HepG2 (cell line): Measurements from ENCODE around the gene LSMEM2. TPM values are rescaled to one million over a fixed set of nuclear protein-coding genes. Genes with fewer than 3 reads are reported as not detected.
A peak's percentile ranks its signal among the peaks of the same experiment; 100 is the strongest.

ENCODE experiments used
- ATF3 ChIP-seq: sonication (generic); formaldehyde crosslinking; IDR thresholded peaks from 2 replicates; pipeline ENCODE4 v1.4.0; 2020; ENCODE audit warnings: missing genetic modification reagents
- BATF2 ChIP-seq: sonication (generic); formaldehyde crosslinking; IDR thresholded peaks from 2 replicates; pipeline ENCODE4 v1.8.0; 2022; ENCODE audit warnings: mild to moderate bottlenecking, missing genetic modification reagents, moderate library complexity
- CENPX ChIP-seq: sonication (generic); formaldehyde crosslinking; IDR thresholded peaks from 2 replicates; pipeline ENCODE4 v1.9.0; 2021; ENCODE audit warnings: mild to moderate bottlenecking, missing genetic modification reagents, moderate library complexity
- ETV5 ChIP-seq: IDR thresholded peaks from 2 replicates; pipeline ENCODE4 v1.6.1; 2018; ENCODE audit warnings: missing biosample characterization, missing genetic modification reagents, inconsistent platforms, borderline replicate concordance
- ETV6 ChIP-seq: sonication (generic); formaldehyde crosslinking; conservative IDR thresholded peaks from 2 replicates; pipeline ENCODE4 v1.4.0; 2020; ENCODE audit warnings: missing genetic modification reagents
- EZH2 ChIP-seq: conservative IDR thresholded peaks from 2 replicates; pipeline ENCODE4 v1.6.1; 2012; ENCODE audit warnings: mild to moderate bottlenecking, low read depth, low read length, moderate library complexity
- GFI1 ChIP-seq: sonication (generic); formaldehyde crosslinking; IDR thresholded peaks from 2 replicates; pipeline ENCODE4 v1.5.0; 2020; ENCODE audit warnings: missing genetic modification reagents, mild to moderate bottlenecking, borderline replicate concordance
- GTF2F1 ChIP-seq: fragments of 150-350 bp; IDR thresholded peaks from 2 replicates; pipeline ENCODE4 v1.6.1; 2014; ENCODE audit warnings: low read length
- HNRNPLL ChIP-seq: fragments of 200-400 bp; formaldehyde crosslinking; IDR thresholded peaks from 2 replicates; pipeline ENCODE4 v1.6.1; 2017; ENCODE audit warnings: mild to moderate bottlenecking, low read depth, low read length; ENCODE audit not compliant: poor library complexity, severe bottlenecking
- HOXA3 ChIP-seq: sonication (generic); formaldehyde crosslinking; IDR thresholded peaks from 2 replicates; pipeline ENCODE4 v1.5.0; 2020; ENCODE audit warnings: missing genetic modification reagents
- JARID2 ChIP-seq: sonication (generic); formaldehyde crosslinking; IDR thresholded peaks from 2 replicates; pipeline ENCODE4 v1.8.1; 2023; ENCODE audit warnings: missing genetic modification reagents, inconsistent platforms; ENCODE audit not compliant: insufficient replicate concordance
- KDM5A ChIP-seq: fragments of 200-600 bp; sonication (generic); IDR thresholded peaks from 2 replicates; pipeline ENCODE4 v1.7.0; 2018; ENCODE audit warnings: antibody characterized with exemption, mild to moderate bottlenecking, low read length, borderline replicate concordance
- KLF15 ChIP-seq: sonication (generic); formaldehyde crosslinking; IDR thresholded peaks from 2 replicates; pipeline ENCODE4 v1.8.1; 2023; ENCODE audit warnings: borderline replicate concordance, mild to moderate bottlenecking, inconsistent platforms, missing genetic modification reagents, mixed read lengths
- KLF9 ChIP-seq: IDR thresholded peaks from 2 replicates; pipeline ENCODE4 v1.6.1; 2016; ENCODE audit warnings: low read depth
- LCORL ChIP-seq, 2 experiments: fragments of 450-650 bp in 1 of 2; sonication (generic) in 1 of 2; formaldehyde crosslinking in 1 of 2; IDR thresholded peaks; 2 replicates each; pipeline versions ENCODE4 v1.5.0 to v1.6.1; 2017 to 2020; ENCODE audit warnings: antibody characterized with exemption in 1 of 2, missing genetic modification reagents in 1 of 2
- PHF5A ChIP-seq: IDR thresholded peaks from one replicate; pipeline ENCODE4 v1.6.1; 2018; ENCODE audit warnings: low read depth, missing genetic modification reagents; ENCODE audit not compliant: unreplicated experiment
- SAP130 ChIP-seq: IDR thresholded peaks from 2 replicates; pipeline ENCODE4 v1.6.1; 2016; ENCODE audit warnings: low read depth
- SNAPC5 ChIP-seq: sonication (generic); formaldehyde crosslinking; IDR thresholded peaks from 2 replicates; pipeline ENCODE4 v1.8.1; 2023; ENCODE audit warnings: mild to moderate bottlenecking, missing genetic modification reagents, borderline replicate concordance
- TAF1 ChIP-seq: sonication (generic); formaldehyde crosslinking; IDR thresholded peaks from 2 replicates; pipeline ENCODE4 v1.4.0; 2020; ENCODE audit warnings: missing genetic modification reagents
- U2AF2 ChIP-seq: fragments of 200-400 bp; formaldehyde crosslinking; IDR thresholded peaks from 2 replicates; pipeline ENCODE4 v1.6.1; 2017; ENCODE audit warnings: low read depth, mild to moderate bottlenecking, low read length
- ZFP91 ChIP-seq: sonication (generic); formaldehyde crosslinking; IDR thresholded peaks from 2 replicates; pipeline ENCODE4 v1.9.0; 2022; ENCODE audit warnings: missing genetic modification reagents, mild to moderate bottlenecking, borderline replicate concordance
- ZNF224 ChIP-seq: sonication (generic); formaldehyde crosslinking; IDR thresholded peaks from 2 replicates; pipeline ENCODE4 v1.5.0; 2020; ENCODE audit warnings: mild to moderate bottlenecking, missing genetic modification reagents
- ZNF740 ChIP-seq: sonication (generic); formaldehyde crosslinking; IDR thresholded peaks from 2 replicates; pipeline ENCODE4 v1.4.0; 2020; ENCODE audit warnings: missing genetic modification reagents
- ZSCAN9 ChIP-seq: IDR thresholded peaks from 2 replicates; pipeline ENCODE4 v1.6.1; 2016; ENCODE audit warnings: borderline replicate concordance
- polyA plus RNA-seq, 8 experiments: library from polyadenylated mRNA; depleted of rRNA in 3 of 8; stranded (reverse) in 7 of 8; unstranded in 1 of 8; fragments of >200 nt; fragmentation: Illumina TruSeq in 4 of 8; extraction: Trizol in 4 of 8; gene quantifications; 2 replicates each; pipeline versions ENCODE4 v1.2.1 to v1.2.3, GENCODE V29; 2011 to 2016; ENCODE audit warnings: low read depth in 4 of 8, missing spikeins in 1 of 8, mixed read lengths in 1 of 8; ENCODE audit not compliant: insufficient read depth in 1 of 8
- total RNA-seq, 5 experiments: library from RNA; depleted of rRNA; stranded (reverse); fragments of >200 nt; fragmentation: Illumina TruSeq; extraction: Trizol; gene quantifications; 2 replicates each; pipeline ENCODE4 v1.2.3, GENCODE V29; 2016; ENCODE audit warnings: low read depth in 1 of 5

Gene LSMEM2
- total and polyA plus RNA-seq, 2 of the 13 experiments (the other 11 are each of a cell fraction or from before 2014, with no cell fraction given): 0.07 to 0.41 TPM

- TF ChIP-seq BATF2 (CRISPR knock-in tag) (no peak), KLF15 (CRISPR knock-in tag) (no peak), KLF9 (CRISPR knock-in tag) (no peak), ZNF224 (CRISPR knock-in tag) (no peak), JARID2 (CRISPR knock-in tag) (no peak), PHF5A (peak; percentile 15), HNRNPLL (peak; percentile 14), GTF2F1 (no peak), U2AF2 (no peak), ETV5 (0 out of 2 replicates have a peak, but pooled peaks have one; percentile 11), TAF1 (CRISPR knock-in tag) (0 out of 2 replicates have a peak, but pooled peaks have one; percentile 4), KDM5A (peak; percentile 55; the same call in 1 of the 2 replicates), CENPX (CRISPR knock-in tag) (no peak), GFI1 (CRISPR knock-in tag) (peak; percentile 79), HOXA3 (CRISPR knock-in tag) (peak; percentile 52), ZFP91 (CRISPR knock-in tag) (peak; percentile 99), ZNF740 (peak; percentile 97), ZSCAN9 (peak; percentile 33; the same call in 1 of the 2 replicates), ETV6 (CRISPR knock-in tag) (0 out of 2 replicates have a peak, but pooled peaks have one; percentile 15), SNAPC5 (CRISPR knock-in tag) (no peak), EZH2 (no peak), ATF3 (CRISPR knock-in tag) (no peak), SAP130 (CRISPR knock-in tag) (peak; percentile 58; the same call in 1 of the 2 replicates), LCORL (IDR thresholded peaks at IDR 0.05) (no peak), LCORL (CRISPR knock-in tag; IDR thresholded peaks at IDR 0.05) (peak; percentile 80; the same call in 1 of the 2 replicates)
Observed at GRCh38 chr3:50321336-50322114, 42.6 kb downstream of the LSMEM2 start (continued).
